Measurements from ENCODE around the gene TM9SF3. TPM values are rescaled to one million over a fixed set of nuclear protein-coding genes. Genes with fewer than 3 reads are reported as not detected.

Gene TM9SF3
- total RNA-seq, 2 donors from 2014 or later, result 78.6 to 97.8 TPM

DNA sequence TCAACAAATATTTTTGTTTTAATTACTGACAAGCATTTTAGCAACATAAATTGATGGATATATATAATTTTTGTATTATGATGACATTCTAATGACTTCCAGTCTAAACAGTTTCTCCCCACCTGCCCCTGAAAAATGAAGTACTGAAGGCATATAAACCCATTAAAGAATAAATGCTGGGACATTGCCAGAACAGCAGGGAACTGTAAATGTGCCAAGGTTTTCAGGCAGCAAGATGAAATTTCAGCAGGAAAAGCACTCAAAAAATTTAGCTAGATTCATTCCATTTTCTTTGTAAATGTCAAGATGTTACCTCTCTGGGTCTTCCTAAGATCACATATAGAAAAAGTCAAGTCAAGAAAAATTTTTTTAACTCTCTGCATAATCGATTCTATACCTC lies 62.1 kb downstream of the TM9SF3 start:
- ATAC-seq (no peak), DNase-seq (no peak)
- intact Hi-C loops (cut with DNase I), result no loop called here

GRCh38 chr10:96517284-96517683 lies 69.5 kb downstream of the TM9SF3 start:
- no peak for ATAC-seq
- intact Hi-C loops (cut with DNase I), result no loop called here

GRCh38 chr10:96516337-96516736 lies 70.5 kb downstream of the TM9SF3 start:
- intact Hi-C loops (cut with DNase I), result no loop called here
- ATAC-seq (no peak), DNase-seq (no peak)

More at GRCh38 chr10:96517284-96517683, 69.5 kb downstream of the TM9SF3 start:
- no peak for DNase-seq

- ATAC-seq (peak; percentile 96 to 97), DNase-seq (peak; percentile 90)
Measured at GRCh38 chr10:96513698-96514561, 72.9 kb downstream of the TM9SF3 start, which contains the start of gene TLL2. Gene TLL2, minus strand, starts transcription at chr10:96513926. Its CDS starts 241 bp downstream, at chr10:96513685.

GRCh38 chr10:96513305-96513697 lies 73.5 kb downstream of the TM9SF3 start:
- no peak for ATAC-seq
- no peak for DNase-seq
- intact Hi-C loops (cut with DNase I), result loop anchor here (2.0 to 5.0 kb wide), 2 partner anchors 116 kb away; no protein-coding TSS in a partner anchor

More at GRCh38 chr10:96513698-96514561, 72.9 kb downstream of the TM9SF3 start, which contains the start of gene TLL2:
- intact Hi-C loops (cut with DNase I), result loop anchor here (2.0 to 5.0 kb wide), 2 partner anchors 117 kb away; no protein-coding TSS in a partner anchor

DNA sequence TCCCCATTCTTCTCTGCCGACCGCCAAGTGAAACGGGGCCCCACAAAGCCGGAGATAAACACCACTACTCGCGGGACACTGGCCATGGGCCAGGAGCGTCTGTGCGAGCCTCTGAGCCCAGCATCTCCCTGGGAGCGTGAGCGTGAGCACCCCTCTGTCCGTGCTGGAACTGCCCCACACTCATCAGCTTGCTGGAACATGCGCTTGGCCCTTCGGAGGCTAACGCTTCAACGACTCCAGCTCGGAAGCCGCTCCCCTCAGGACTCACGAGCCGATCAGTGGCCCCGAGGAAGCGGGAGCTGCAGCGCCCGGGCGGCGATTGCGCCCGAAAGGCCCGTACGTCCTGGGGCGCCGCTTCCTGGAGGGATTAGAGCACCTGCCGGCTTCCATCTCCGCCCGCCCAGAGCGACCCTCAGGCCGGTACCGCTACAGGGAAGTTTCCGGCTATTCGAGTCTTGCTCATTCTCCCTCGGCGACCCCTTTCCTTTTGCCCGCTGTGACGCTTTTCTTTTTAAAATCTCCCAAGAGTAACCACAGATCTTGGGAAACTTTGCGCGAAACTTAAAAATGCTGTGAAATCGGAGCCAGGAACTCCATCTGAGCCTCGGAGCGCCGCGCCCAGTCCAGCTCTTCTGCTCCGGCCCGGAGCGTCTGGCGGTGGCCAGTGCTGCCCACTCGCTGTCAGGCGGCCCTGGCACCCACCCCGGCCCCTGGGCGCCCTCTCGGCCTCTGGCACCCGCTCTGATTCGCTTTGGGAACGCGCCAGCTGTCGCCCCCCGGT lies 74.1 kb downstream of the TM9SF3 start:
- intact Hi-C loops (cut with DNase I), result loop anchor here (2.0 to 5.0 kb wide), 2 partner anchors 115 to 116 kb away; no protein-coding TSS in a partner anchor
- DNase-seq, result peak; percentile 35
- peak; percentile 61 to 62 for ATAC-seq

- DNase-seq, result no peak
- intact Hi-C loops (cut with DNase I), result loop anchor here in 1 of 2 donors (5.0 kb wide), 1 partner anchor 114 kb away; no protein-coding TSS in a partner anchor
- no peak for ATAC-seq
Measured at GRCh38 chr10:96511044-96511945, 75.5 kb downstream of the TM9SF3 start.

GRCh38 chr10:96509017-96509641 lies 77.7 kb downstream of the TM9SF3 start:
- ATAC-seq (no peak), DNase-seq (no peak)
- intact Hi-C loops (cut with DNase I), result no loop called here

DNA sequence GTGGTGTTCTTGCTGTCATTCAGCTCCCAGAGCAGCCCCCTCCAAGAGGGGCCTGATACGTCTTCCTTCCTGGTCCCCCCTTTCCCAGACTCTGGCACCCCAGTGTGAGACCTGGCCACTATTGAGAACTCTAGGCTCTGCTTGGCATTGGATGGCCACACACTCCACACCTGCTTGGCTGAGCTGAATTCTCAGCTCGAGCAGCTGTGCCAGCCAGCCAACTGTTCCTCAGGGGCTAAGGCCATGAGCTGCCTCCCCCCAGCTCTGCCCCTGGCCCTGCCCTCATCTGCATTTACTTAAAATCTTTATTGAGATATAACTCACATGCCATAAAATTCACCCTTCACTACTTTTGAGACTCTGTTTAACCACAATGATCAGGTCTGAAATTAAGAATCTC lies 79.8 kb downstream of the TM9SF3 start:
- no peak for ATAC-seq
- intact Hi-C loops (cut with DNase I), result no loop called here

GRCh38 chr10:96505150-96506136 lies 81.4 kb downstream of the TM9SF3 start:
- intact Hi-C loops (cut with DNase I), result no loop called here
- DNase-seq (no peak), ATAC-seq (peak in 1 of 2 donors; percentile 27)

More for the DNA sequence above, 79.8 kb downstream of the TM9SF3 start:
- no peak for DNase-seq

- DNase-seq, result no peak
- ATAC-seq, result no peak
- intact Hi-C loops (cut with DNase I), result no loop called here
Measured at GRCh38 chr10:96502561-96503282, 84.1 kb downstream of the TM9SF3 start.

- DNase-seq, result no peak
- ATAC-seq, result no peak
- intact Hi-C loops (cut with DNase I), result no loop called here
Measured at GRCh38 chr10:96501985-96502384, 84.8 kb downstream of the TM9SF3 start.

- intact Hi-C loops (cut with DNase I), result no loop called here
- ATAC-seq, result no peak
- no peak for DNase-seq
Measured at GRCh38 chr10:96500519-96500918, 86.3 kb downstream of the TM9SF3 start.

DNA sequence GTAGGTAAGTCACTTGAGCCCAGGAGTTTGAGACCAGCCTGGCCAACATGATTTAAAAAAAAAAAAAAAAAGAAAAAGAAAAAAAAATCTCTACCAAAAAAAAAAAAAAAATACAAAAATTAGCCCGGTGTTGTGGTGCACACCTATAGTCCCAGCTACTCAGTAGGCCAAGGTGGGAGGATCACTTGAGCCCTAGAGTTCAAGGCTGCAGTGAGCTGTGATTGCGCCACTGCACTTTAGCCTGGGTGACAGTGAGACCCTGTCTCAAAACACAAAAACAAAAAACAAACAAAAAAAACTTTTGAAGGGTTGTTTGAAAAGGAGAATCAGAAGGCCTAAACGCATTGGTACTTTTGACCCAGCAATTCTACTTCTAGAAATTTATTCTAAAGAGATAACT lies 86.8 kb downstream of the TM9SF3 start:
- DNase-seq, result no peak
- ATAC-seq, result no peak
- intact Hi-C loops (cut with DNase I), result no loop called here

GRCh38 chr10:96497391-96497790 lies 89.4 kb downstream of the TM9SF3 start:
- intact Hi-C loops (cut with DNase I), result no loop called here
- DNase-seq (no peak), ATAC-seq (no peak)

DNA sequence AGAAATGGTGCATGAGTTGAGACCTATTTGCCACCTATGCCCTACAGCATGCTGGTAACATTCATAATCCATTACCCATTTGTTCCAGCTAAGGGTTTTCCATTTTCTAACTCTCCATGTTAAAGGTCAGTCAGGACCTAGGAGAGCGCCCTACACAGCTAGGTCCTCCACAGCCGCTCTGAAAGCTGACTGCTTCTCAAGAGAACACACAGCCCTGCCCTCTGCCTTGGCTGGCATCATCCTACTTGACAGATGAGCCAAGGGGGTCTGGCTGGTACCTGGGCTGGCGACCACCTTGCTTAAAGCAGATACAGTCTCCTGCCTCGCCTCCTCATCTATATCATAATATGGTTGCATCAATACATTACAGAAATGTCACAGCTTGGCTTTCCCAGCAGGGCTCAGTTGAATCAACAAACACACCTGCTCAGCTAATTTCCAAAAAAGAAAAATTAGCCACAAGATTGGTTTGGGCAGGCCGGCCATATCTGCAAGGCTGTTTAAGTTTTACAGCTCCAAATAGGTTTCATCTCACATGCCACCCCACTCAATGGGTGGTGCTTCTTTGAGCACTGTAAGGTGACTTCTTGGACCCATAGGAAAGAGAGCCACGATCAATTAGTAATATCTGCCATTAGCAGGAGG lies 90.4 kb downstream of the TM9SF3 start:
- no peak for DNase-seq
- ATAC-seq, result peak; percentile 32 to 55
- intact Hi-C loops (cut with DNase I), result no loop called here
